GM12892 (cell line): ENCODE measurements around the gene SLC6A16.

Source experiments
- POLR2A ChIP-seq: IDR thresholded peaks from 2 replicates; pipeline ENCODE4 v1.6.1; 2011; ENCODE audit warnings: low read depth, low read length, control low read depth
- TAF1 ChIP-seq: IDR thresholded peaks from 2 replicates; pipeline ENCODE4 v1.6.1; 2011; ENCODE audit warnings: low read depth, mild to moderate bottlenecking, control low read depth, low read length, borderline replicate concordance

DNA sequence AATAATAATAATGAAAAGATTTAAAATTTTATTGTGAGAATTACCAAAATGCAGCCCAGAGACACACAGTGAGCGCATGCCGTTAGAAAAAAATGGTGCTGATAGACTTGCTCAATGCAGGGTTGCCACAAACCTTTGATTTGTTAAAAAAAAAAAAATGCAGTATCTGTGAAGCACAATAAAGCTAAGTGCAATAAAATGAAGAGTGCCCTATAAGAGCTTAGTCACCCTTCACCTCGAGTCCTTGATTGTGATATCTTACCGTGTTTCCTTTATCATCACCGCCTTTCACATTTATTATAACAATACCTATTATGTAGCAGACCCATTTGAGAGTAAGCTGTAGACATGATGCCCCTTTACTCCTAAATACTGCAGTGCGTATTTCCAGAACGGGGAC, 83.2 kb downstream of the SLC6A16 start:
- TF ChIP-seq TAF1 (no peak), POLR2A (no peak)
